NCI-H2081 treated with DMSO at 0.1 percent for 48 hours (cell line): ENCODE results near the gene CEP131.
"Not testable (repeated sequence)": the region's sequence is repeated elsewhere in the genome, so short reads cannot be mapped to it uniquely, and the experiment has no call there.

Experiments
- DNase-seq: peaks from one replicate; lab custom pipeline; 2025; lab: John Stamatoyannopoulos, UW

CEP131 gene

GRCh38 chr17:81238815-81239713 lies 16.3 kb upstream of the CEP131 start, which contains the start of the genes NDUFAF8 and TEPSIN:
Gene NDUFAF8, plus strand, starts transcription at chr17:81239318. Its CDS starts 46 bp downstream, at chr17:81239364.
Gene TEPSIN, minus strand, starts transcription at chr17:81239055. Its CDS starts 22 bp downstream, at chr17:81239033.
- peak; percentile 99 for DNase-seq

- DNase-seq, result no peak
These were observed 15.7 kb upstream of the CEP131 start for GRCh38 chr17:81238490-81238814.

DNA sequence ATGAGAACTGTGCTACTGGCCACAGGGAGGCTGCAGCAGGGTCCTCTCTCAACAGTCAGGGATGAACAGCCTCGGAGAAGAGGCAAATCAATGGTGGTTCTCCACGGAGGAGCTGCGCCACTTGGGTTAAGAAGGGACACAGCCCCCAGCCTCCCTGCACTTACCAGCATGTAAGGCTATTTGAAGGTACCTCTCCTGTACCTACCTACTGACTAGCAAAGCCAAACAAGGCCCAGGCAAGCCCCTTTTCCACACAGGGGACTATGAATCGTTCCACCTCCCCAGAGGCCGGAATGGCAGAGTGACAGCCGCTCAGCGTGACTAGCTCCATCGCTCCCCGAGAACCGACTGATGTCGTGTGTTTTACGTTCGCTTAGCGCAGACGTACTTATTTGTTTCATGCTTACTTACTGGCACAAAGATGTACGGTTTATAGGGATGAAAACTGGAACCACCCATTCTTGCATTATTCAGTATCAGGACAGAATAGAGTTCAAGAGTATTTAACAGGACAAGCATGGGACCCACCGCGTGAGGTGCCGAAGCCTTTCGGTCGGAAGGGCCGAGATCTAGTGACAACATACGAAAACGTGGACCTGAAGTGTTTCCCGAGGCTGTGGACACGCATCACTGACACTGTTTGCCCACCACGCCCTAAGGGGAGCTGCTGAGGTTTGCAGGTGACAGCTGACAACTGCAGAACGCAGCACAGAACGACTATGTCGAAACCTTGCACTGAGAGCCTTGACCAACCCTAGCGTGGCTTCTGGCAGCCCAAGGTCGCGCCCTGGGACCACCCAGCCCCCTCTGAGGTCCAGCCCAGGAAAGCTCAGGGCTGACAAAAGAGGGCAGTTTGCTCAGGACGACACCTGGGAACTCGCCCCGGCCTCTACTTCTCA lies 15.1 kb upstream of the CEP131 start:
- DNase-seq, result no peak

GRCh38 chr17:81236784-81237183 lies 14.0 kb upstream of the CEP131 start:
- no peak for DNase-seq

- DNase-seq, result no peak
These were observed 13.3 kb upstream of the CEP131 start for GRCh38 chr17:81235822-81236740.

DNA sequence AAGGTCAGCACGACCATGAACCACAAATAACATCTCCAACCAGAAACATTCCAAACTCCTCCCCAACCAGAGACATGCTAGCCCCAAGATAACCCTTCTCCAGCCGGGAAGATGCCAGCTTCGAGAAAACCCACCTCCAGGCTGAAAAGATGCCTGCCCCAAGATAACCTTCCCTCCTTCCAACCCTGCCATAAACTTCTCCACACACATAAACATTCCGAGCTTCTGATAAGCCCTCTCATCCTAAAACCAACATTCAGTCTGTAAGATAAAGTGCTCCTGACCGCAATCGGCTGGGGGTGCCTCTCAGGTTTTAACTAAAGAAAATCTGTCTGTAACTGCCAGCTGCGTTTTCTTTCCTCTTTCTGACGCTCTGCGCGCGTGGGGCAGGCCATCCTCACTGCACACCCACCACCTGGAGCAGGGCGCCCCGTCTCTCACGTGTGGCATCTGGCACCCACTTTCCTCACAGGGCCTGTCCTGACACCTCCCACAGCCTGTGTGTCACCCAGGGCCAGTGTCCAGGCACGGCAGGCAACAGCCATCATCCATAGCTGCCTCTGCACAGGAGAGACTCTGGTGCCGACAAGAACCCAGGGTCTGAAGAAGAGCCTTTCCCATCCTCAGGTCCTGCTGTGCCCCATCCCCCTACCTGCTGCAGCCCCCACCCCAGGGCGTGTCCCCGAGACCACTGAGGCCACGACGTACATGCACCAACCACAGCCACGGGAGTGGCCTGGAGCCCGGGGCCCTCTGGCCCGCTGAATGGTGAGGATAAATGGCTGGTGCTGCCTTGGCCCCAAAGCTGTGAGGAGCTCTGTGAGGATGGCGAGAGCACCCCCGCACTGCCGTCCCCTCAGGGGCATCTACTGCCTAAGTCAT lies 12.4 kb upstream of the CEP131 start:
- no peak for DNase-seq

GRCh38 chr17:81234506-81234855 lies 11.7 kb upstream of the CEP131 start:
- DNase-seq, result no peak

DNA sequence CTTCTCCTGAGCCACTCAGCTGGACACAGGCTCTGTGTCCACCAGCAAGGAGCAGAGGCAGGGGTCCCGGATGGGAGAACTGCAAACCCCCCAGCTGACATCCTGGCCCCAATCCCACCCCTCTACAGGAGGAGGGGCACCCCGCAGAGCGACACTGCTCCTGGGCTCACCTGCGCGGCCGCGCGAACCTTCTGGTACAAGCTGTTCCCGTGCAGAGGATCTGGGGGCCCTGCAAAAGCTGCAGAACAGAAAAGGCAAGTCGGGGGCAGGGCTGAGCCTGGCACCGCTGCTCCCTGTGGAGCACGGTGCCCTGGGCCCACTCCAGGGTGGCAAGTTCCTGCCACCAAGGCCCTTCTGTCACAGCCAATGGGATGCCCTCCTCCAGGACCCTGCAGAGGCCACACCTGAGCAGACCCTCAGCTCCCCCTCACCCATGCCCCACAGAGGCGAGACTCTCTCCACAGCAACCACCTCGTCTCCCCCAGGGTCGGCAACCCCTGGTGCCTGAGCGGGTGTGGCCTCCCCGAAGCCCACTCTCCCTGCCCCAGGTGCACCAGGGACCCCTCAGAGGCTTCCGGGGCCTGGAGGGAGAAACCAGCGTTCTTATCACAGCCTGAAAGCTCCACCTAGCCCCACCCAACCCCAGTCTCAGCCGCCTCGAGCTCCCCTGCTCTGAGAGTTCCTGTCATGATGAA lies 11.2 kb upstream of the CEP131 start:
- no peak for DNase-seq

- DNase-seq, result no peak
These were observed 10.6 kb upstream of the CEP131 start for GRCh38 chr17:81233316-81233715.

DNA sequence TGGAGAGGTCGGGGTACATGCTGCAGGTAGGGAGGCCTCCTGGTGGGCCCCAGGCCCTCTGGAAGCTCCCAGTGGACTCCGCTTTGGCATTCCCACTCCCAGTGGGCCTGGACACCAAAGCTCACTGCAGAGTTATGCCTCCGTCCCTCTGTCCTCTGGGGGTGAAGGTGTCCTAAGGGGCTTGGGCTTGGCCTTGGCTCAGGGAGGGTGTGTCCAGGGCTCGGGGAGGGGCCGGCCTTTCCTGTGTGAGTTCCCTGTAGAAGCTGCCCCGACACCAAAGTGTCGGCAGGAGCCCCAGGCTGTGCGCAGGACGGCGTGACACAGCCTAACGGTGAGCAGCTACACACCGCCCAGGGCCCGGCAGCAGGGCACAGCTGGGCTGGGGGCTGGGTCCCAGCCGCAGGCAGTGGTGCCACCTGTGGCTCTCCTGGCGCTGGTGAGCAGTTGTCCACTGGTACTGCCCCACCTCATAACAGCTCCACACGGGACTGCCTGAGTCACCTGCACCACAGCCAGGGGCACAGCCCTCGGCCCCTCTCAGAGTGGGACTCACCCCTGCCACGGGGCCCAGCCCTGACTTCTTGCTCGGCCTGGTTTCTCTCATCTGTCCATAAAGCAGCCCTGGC lies 10.0 kb upstream of the CEP131 start:
- no peak for DNase-seq

GRCh38 chr17:81231766-81232581 lies 9.2 kb upstream of the CEP131 start:
- no peak for DNase-seq

DNA sequence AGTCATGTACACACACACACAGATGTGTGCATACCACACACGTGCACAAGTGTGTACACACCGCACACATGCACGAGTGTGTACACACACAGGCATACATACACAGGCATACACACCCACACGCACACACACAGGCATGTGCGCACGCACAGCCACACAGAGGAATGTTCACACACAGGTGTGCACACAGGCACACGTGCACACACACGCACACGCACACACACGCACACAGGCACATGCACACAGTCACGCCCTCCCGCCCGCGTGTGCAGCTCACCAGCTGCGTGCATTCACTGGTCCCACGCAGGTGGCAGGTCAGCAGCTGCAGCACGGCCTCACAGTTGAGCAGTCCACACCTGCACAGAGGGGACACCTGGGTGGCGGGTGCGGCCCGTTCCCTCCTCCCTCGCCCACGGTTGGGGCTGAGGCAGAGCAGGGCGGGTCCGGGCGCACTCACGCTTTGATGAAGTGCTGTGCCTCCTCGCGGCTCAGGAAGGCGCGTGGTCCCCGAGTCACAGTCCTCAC lies 8.4 kb upstream of the CEP131 start:
- DNase-seq, result no peak

GRCh38 chr17:81230043-81230820 lies 7.5 kb upstream of the CEP131 start:
- DNase-seq, result no peak

DNA sequence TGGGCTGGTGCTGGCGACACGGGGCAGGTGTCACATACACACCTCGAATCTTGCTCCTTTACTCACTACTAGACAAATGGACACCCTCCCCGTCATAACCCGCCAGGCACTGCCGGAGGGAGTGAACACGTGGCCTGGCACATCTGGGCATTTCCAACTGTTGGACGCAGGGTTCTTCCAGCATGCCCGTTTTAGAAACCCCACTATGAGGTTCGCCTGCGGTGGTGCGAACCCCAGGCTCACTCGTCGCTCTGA lies 6.8 kb upstream of the CEP131 start:
- no peak for DNase-seq

DNA sequence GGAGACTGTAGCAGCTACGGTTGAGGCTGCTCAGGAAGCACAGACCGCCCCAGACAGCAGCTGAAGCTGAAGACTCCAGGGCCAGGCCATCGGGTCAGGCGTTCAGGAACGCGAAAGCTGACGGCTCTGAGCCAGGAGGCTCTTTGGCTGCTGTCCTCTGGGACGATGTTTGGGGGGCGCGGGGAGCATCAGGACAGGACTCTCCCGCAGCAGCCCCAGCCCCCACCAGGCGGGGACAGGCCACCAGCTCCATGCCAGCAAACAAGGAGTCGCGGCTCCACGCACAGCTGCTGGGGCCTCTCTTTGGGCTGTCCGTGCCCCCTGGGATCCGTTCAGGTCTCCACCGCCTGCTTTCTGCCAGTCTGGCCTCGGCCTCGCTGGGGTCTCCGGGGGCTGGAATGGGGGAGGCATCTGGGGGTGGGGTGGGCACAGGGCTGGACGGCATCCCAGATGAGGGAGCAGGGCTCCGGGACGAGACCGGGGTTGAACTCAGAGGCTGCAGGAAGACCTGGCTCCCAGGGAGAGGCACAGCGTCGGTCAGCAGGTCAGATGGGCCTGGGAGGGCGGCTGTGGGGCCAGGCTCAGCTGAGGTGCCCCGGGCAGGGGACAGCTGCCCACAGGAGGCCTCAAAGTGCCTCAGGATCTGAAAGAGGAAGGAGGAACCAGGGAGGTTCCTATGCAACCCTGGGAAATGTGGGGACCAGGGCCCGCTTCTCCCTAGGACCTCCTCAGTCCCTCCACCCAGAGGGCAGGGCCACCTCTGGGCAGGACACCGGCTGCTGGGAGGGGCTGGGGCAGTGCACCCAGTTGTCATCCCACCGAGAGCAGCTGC lies 6.3 kb upstream of the CEP131 start:
- DNase-seq, result no peak

GRCh38 chr17:81228420-81228819 lies 5.7 kb upstream of the CEP131 start:
- no peak for DNase-seq

DNA sequence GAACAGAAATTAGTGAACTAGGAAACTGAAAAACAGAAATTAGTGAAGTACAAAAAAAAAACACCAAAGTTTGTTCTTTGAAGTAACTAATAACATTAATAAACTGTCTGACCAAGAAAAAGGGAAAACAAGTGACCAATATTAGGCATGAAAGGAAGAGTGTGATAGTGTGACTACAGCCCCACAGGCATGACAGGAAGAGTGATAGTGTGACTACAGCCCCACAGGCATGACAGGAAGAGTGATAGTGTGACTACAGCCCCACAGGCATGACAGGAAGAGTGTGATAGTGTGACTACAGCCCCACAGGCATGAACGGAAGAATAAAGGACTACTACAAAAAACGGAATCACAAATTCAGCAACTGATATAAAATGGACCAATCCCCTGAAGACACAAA lies 4.9 kb upstream of the CEP131 start:
- DNase-seq, result not testable (repeated sequence)
